Activated CD4-positive, alpha-beta T cell treated with anti-CD3 and anti-CD28 coated beads, Interleukin-2, amount 50 U/mL, for 24 hours (primary cell): ENCODE data around the gene NFE2.

Experiments
- DNase-seq, 2 donors: peaks; one replicate each; pipeline ENCODE4 v3.0.0-alpha.2; 2020; ENCODE audit warnings: low read depth in 1 of 2, low spot score in 1 of 2

Gene NFE2

DNA sequence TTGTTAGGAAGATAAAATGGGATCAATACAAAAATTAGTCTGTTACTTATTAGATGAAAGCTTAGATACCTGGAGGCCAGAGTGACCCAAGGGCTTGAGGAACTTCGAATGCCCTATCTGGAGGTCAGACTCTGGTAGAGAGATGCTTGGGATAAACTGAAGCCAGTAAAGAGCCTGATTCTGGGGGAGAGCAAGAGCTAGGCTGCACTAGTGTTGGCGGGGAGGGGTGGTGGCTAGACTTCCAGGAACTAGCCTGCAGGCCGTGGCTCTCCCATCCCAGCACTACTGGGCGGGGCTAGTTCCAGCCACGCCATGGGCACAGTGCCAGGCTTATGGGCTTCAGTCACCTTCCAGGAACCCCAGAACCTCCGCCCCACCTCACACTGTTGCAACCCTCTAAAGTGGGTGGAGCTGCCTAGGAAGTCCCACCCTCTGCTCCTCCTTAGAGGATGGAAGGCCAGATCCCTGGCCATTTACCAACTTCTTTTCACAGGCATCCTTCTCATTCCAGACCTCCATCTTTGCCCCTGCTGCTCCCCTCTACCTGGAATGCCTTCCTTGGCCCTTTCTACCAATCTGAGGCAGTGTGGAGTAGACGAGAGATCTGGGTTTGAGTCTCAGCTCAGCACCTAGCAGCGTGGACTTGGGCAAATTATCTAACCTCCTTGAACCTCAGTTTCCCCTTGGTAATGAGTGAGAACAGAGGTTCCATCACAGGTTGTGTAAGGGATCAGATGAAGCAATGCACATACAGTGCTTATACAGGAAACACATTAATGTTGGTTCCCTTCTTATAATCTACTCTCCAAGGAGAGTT lies 6.3 kb upstream of the NFE2 start:
- DNase-seq, result no peak

GRCh38 chr12:54304187-54304810 lies 3.5 kb upstream of the NFE2 start:
- no peak for DNase-seq

DNA sequence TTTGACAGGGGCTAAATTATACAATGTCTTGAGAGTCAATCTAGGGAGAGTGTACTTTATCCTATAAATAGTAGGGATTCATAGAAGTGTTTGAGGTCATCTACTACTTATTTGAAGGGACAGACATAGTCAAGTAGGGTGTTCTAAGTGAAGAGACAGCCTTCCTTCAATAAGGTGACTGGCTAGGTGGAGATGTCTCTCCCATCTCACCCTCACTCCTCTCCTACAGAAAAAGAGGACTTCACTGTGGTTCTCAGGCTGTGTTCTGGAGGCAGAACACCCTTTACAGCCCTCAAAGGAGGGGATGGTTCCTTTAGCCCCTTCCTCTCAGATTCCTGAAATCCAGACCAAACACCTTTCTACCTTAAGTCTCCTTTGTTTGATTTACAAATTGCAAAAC lies 2.8 kb upstream of the NFE2 start:
- DNase-seq, result no peak

GRCh38 chr12:54301428-54302048 lies 723 bp upstream of the NFE2 start:
- no peak for DNase-seq

- no peak for DNase-seq
Measured at GRCh38 chr12:54300225-54300731, 537 bp downstream of the NFE2 start.

DNA sequence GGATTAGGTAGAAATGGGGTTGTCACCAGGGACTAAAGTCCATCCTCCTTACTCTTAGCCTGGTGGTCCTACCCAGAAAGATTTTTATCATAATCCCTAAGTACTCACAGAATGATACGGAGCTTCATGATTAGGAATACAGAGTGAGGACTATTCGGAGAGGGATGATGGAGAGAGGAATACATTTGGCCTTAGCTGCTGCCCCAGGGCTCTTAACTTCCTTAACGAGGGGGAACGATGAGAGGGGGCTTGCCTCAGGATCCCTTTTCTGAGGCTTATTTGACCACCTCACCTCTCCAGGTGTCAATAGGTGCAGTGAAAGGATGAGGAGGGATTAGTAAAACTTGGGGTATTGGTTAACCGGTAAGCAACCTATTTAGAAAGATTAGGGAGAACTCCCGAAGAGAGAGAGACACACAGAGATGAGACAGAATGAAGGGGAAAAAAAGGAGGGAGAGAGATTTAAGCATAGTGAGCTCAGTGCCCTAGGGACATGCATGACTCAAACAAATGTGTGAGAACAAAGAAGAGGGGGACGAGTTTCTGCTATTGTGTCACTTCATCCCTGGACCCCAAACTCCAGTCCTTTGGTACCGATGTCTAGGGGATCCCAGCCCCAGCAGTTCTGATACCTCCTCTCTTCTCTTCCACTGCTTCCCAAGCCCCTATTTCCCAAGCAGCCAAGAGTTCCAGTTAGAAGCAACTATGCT lies 1.1 kb downstream of the NFE2 start:
- DNase-seq, result no peak

GRCh38 chr12:54298904-54299303 lies 1.9 kb downstream of the NFE2 start:
- DNase-seq, result no peak

DNA sequence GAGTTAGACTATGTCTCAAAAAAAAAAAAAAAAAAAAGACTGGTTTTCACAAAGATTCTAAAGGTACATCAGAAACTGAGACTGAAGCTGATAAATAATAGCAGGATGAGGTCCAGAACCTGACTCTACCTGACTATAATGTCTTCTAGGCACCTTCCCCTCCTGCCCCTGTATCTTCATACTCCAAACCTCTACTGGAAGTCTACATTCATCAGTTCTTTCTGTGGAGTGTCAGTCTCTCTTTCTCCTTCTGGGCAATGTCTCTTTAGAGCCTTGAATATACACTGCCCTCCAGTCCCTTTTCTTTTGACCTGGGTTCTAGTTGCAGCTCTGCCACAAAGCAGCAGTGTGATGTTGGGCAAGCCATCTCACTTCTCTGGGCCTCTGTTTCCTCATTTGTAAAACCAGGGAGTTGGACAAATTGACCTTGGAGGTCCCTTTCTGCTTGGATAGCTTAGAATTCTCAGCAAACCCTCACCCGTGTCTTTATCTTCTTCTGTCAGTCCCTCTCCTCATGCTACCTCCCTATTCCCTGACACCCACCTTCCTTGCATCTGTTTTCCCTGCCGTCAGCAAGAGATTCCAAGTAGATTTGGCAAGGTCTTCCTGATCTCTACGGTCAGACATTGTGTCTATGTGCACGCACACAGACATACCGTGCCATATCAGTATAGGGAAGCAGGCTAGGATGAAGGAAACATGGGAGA lies 4.3 kb downstream of the NFE2 start:
- no peak for DNase-seq

GRCh38 chr12:54294953-54295566 lies 5.8 kb downstream of the NFE2 start:
- DNase-seq, result no peak

DNA sequence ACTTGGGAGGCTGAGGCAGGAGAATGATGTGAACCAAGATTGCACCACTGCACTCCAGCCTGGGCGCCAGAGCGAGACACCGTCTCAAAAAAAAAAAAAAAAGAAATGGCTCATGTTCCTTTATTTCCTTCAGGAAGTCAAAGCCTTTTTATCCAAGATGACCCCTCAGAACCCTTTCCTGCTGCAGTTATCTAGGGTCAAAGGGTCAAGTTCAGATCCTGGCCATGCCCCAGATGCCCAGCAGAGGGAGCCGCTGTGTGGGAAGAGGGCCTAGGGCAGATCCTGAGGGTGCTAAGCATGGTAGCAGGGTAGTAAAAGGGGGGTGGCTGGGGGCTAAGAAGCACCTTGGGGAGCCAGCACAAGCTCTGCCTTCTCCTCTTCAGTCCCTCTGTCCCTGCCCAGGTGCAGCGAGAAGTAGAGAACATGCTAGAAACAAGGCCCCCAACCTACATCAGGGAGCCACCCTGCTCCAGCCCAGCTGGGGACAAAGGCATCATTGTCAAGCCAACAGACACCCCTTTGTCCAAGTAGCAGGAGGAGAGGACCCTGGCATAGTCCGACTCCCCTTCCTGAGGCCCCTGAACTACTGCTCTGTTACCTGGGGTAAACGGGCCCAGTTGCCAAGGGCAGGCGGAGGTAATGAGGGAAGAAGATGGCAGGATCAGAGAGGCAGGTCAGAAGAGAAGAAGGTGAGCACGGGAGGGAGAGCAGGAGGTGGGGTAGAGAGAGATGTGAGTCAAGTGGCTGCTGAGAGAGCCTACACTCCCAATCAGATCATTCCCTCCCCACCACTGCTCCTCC lies 6.5 kb downstream of the NFE2 start:
- peak; percentile 32 to 37 for DNase-seq

DNA sequence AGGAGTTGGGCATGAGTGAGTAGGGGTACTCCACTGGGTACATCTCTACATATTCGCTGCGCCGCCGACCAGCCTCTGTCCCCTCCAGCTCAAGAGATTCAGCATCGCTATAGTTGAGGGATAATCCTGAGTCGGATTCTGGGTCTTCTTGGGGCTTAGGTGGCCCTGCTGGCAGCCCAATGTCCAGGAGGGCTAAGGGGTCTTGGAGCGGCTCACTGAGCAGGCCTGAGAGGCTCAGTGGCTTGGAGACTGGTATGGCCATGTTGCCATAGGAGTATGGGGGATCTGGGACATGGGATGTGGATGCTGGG lies 7.9 kb downstream of the NFE2 start:
- DNase-seq, result no peak

DNA sequence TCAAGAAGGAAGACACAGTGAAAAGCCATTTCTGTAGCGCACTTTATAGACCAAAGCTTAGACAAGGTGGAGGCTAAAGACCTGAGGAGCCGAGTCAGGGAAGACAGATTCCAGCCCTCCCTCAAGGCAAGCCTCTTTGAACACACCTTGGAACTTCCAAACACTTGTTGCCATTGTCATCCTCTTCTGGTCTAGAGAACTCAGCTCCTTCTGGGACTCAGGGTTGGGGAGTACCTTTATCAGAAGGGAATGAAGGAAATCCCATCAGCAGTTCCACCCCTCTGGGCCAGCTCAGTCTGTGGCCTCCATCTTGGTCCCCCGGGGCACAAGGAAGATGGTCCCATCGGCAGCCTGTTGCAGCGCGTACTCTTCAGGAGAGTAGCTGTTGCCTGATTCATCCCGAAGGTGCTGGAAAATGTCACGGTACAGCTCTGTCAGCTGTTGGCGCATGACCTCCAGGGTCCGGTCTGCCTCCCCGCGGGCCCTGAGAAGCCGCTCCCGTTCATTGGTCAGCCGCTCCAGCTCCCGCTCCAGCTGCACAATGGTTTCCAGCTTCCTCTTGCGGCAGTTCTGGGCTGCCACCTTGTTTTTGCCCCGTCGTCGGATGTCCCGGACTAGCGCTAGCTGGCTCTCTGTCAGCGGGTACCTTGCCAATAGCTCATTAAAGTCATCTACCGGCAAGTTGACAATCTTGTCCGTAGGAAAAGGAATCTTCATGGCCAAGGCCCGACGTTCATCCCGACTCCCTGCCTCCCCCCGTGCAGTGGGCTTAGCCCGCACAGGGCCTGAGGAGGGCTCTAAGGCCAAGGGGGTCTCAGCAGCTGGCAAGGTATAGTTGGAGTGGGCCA lies 8.5 kb downstream of the NFE2 start:
- no peak for DNase-seq

DNA sequence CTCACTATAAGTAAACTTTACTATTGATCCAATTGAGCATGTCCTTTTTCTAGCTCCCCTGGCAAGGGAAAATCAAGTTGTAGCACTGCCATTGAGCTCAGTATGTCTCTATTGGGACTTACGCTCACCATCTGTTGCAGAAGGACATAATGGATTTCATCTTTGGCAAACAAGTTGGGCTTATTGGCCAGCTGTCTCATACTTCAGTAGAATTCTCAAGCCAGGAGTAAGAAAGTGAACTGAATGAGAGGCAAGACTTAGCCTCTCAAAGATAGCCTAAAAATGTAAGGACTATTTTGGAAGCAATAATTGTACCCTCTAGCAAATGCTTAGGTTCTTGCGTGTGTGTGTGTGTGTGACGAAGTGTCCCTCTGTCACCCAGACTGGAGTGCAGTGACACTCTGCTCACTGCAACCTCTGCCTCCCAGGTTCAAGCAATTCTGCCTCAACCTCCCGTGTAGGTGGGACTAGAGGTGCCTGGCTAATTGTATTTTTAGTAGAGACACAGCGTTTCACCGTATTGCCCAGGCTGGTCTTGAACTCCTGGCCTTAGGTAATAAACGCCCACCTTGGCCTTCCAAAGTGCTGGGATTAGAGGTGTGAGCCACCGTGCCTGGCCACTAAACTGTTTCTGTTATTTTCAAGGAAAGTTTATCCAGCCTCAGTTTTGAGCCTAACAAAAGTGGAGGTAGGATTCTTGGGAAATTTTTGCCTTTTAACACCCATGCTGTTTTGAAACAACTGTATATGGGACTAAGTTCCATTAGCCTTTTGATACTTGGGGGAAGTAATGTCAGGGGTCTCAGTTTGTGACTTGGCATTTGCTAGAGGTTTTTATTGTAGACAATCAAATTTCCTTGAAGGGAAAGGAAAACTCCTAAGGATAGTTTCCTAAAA lies 13.3 kb downstream of the NFE2 start:
- DNase-seq, result peak in 1 of 2 donors; percentile 24

DNA sequence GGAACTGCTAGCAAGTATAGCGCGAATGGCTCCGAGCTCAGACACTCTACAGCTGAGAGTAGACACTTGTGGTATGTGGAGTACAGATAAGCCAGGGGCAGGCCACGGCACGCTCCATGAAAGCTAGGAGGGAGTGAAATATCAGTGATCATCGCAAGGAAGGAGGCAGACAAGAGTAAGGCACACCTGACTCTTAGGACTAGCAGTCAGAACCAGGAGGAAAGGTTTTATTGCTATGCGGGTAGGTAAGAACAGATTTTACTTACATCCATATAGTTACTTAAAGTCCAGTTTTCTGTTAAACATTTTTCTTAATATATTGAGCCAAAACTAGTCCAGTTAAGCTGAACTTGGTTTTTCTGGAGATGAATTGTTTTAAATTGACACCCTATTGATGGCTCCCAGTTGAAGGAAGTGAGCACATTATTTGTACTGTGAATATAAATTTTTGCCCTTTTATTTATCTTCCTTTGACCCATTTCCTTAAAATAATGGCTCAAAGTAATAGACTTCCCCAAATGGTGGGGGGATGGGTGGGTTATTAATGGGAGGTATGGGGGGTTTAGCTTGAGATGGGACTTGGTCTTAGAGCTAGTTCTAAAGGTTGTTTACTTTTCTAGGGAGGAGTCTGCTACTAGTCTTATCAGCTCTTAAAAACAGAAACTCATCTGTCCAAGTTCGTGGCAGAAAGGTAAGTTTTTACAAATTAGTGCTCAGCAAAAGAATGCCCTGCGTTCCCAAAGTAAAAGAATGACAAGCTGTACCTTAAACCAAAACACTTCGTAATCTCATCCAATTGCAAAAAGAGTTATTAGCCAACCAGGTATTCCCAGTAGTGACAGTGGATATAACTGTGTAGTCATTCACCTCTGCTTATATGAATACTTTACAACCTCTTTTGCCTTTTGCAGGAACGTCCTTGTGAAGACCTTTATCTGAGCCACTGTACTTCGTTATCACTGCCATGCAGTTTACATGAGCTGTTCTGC lies 14.5 kb downstream of the NFE2 start:
- DNase-seq, result no peak

GRCh38 chr12:54285150-54286041 lies 15.4 kb downstream of the NFE2 start:
- no peak for DNase-seq
